Neural cell (in vitro differentiated cells): ENCODE measurements around the gene ANKRD36B. TPM values are rescaled to one million over a fixed set of nuclear protein-coding genes. Genes with fewer than 3 reads are reported as not detected.
"Not testable (repeated sequence)": the region's sequence is repeated elsewhere in the genome, so short reads cannot be mapped to it uniquely, and the experiment has no call there.

Experiments used
- H2AFZ ChIP-seq: fragments of 200-600, 300-800 bp; sonication (generic), shearing (Covaris generic); 2 replicates; pipeline ENCODE4 v1.6.0; 2014; ENCODE audit warnings: low read depth, mild to moderate bottlenecking, antibody characterized with exemption, low read length, moderate library complexity
- H3F3A ChIP-seq: fragments of 200-600 bp; shearing (Covaris generic); 2 replicates; pipeline ENCODE4 v1.6.1; 2016; ENCODE audit warnings: mild to moderate bottlenecking, moderate library complexity, mixed read lengths, antibody characterized with exemption, low read length; ENCODE audit not compliant: insufficient read depth, poor library complexity, severe bottlenecking
- H3K27ac ChIP-seq: fragments of 200-600, 300-800 bp; sonication (generic), shearing (Covaris generic); 2 replicates; pipeline ENCODE4 v1.5.1; 2014; ENCODE audit warnings: mild to moderate bottlenecking, low read length, moderate library complexity
- H3K27me3 ChIP-seq: fragments of 300-800, 200-600 bp; sonication (generic), shearing (Covaris generic); 2 replicates; pipeline ENCODE4 v1.6.0; 2014; ENCODE audit warnings: mild to moderate bottlenecking, low read depth, low read length, moderate library complexity; ENCODE audit not compliant: insufficient read depth
- H3K36me3 ChIP-seq: fragments of 300-800, 200-600 bp; sonication (generic), shearing (Covaris generic); 2 replicates; pipeline ENCODE4 v1.5.1; 2014; ENCODE audit warnings: mild to moderate bottlenecking, antibody characterized with exemption, low read length, moderate library complexity; ENCODE audit not compliant: insufficient read depth
- H3K4me2 ChIP-seq: fragments of 300-800, 200-600 bp; sonication (generic), shearing (Covaris generic); 2 replicates; pipeline ENCODE4 v1.6.0; 2014; ENCODE audit warnings: mild to moderate bottlenecking, low read length
- H3K4me3 ChIP-seq: fragments of 300-800, 200-600 bp; sonication (generic), shearing (Covaris generic); 2 replicates; pipeline ENCODE4 v1.5.1; 2014; ENCODE audit warnings: mild to moderate bottlenecking, low read length, moderate library complexity
- H3K79me2 ChIP-seq: fragments of 200-600 bp; shearing (Covaris generic); replicated peaks from 2 replicates; pipeline ENCODE4 v1.6.0; 2014; ENCODE audit warnings: mild to moderate bottlenecking, low read length, moderate library complexity; ENCODE audit not compliant: insufficient read depth
- H3K9ac ChIP-seq: fragments of 300-800, 200-600 bp; sonication (generic), shearing (Covaris generic); 2 replicates; pipeline ENCODE4 v1.6.1; 2016; ENCODE audit warnings: mild to moderate bottlenecking, low read length, mixed read lengths
- H3K9me2 ChIP-seq: fragments of 200-600 bp; shearing (Covaris generic); 2 replicates; pipeline ENCODE4 v1.6.1; 2016; ENCODE audit warnings: mild to moderate bottlenecking, low read length, mixed read lengths; ENCODE audit not compliant: insufficient read depth
- H3K9me3 ChIP-seq: fragments of 200-600, 300-800 bp; sonication (generic), shearing (Covaris generic); 2 replicates; pipeline ENCODE4 v1.6.1; 2016; ENCODE audit warnings: mild to moderate bottlenecking, mixed run types, low read length, moderate library complexity, mixed read lengths
- H4K20me1 ChIP-seq: fragments of 200-600 bp; shearing (Covaris generic); 2 replicates; pipeline ENCODE4 v1.6.1; 2016; ENCODE audit warnings: mild to moderate bottlenecking, mixed run types; ENCODE audit not compliant: insufficient read depth
- polyA plus RNA-seq: library from polyadenylated mRNA; depleted of rRNA; stranded (reverse); fragments of >200 nt; gene quantifications from 2 replicates; pipeline ENCODE4 v1.2.3, GENCODE V29; 2014

The ANKRD36B gene
- polyA plus RNA-seq, 1 donor from 2014 or later = 166 TPM

DNA sequence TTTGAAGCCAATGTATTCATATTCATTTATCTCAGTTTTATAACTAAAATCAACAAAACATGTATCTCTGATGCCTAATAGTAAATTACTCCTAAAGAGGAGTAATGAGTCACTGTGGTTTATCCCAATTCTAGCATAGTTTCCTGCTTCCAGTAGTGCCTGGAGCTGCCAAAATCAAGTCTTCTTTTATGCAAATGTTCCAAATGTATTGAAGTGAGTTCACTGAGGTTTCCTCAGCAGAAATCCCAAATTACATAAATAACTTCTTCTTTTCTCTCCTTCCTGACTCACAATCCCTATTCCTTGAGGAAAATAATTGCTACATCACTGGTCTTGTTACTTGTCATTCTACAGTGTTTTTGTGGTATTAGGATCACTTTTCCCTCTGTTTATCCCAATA, 44.8 kb downstream of the ANKRD36B start:
- not testable (repeated sequence) for H3F3A ChIP-seq, H3K4me2 ChIP-seq, H4K20me1 ChIP-seq, H3K27me3 ChIP-seq, H3K9me2 ChIP-seq, H2AFZ ChIP-seq, H3K9me3 ChIP-seq, H3K27ac ChIP-seq, H3K36me3 ChIP-seq, H3K4me3 ChIP-seq, H3K79me2 ChIP-seq, H3K9ac ChIP-seq

DNA sequence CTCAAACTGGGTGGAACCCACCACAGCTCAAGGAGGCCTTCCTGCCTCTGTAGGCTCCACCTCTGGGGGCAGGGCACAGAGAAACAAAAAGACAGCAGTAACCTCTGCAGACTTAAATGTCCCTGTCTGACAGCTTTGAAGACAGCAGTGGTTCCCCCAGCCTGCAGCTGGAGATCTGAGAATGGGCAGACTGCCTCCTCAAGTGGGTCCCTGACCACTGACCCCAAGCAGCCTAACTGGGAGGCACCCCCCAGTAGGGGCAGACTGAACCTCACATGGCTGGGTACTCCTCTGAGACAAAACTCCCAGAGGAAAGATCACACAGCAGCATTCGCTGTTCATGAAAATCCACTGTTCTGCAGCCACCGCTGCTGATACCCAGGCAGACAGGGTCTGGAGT, 63.8 kb downstream of the ANKRD36B start:
- not testable (repeated sequence) for H3K9me2 ChIP-seq, H3K4me3 ChIP-seq, H3F3A ChIP-seq, H3K36me3 ChIP-seq, H3K4me2 ChIP-seq, H2AFZ ChIP-seq, H3K27ac ChIP-seq, H3K79me2 ChIP-seq, H3K9me3 ChIP-seq, H3K9ac ChIP-seq, H3K27me3 ChIP-seq, H4K20me1 ChIP-seq

DNA sequence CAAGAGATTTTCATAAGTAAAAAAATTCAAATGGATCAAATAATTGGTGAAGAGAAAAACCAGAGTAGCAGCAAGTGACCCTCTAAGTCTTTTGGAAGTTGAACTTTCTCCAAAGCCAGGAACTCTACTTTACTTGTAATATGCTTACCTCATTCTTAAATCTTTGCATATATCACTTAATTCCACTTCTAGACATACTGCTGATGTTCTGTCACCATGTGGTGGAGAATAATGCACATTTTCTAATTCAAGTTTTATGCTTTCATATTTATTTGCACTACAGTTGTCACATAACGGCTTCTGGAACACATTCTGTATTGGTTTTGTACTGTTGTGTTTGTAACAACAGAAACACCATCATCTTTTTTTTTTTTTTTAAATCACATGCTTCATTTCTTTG, 65.9 kb downstream of the ANKRD36B start:
- H3K9ac ChIP-seq, H3K79me2 ChIP-seq, H3K27ac ChIP-seq, H3K36me3 ChIP-seq, H2AFZ ChIP-seq, H4K20me1 ChIP-seq, H3K4me2 ChIP-seq, H3K9me2 ChIP-seq, H3K9me3 ChIP-seq, H3F3A ChIP-seq, H3K27me3 ChIP-seq, H3K4me3 ChIP-seq: not testable (repeated sequence)

DNA sequence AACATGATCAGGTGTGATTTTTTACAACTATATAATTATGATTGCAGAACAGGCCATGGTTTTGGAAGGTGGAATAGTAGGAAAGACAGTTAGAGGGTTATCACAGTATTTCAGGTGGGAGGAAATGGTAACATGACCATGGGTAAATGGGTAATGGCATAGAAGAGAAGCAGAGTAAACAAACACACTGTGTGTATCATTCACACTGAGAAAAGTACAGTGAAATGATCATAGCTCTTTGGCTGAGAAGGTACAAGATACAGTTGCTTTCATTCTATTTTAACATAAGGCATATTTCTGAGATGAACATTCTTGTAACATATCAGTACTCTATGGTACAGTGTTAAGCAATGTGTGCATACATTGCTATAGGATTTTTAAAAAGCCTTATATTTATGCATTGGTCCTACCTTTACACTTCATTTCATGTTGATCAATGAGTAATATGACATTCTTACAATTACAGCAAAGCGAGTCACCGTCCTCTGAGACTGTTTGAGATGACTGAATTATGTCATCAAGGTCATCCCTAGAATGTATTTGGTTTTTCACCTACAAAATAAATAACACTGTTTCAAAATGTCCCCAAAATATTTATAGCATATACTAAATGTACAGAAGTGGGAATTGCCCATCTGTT, 66.6 kb downstream of the ANKRD36B start:
- not testable (repeated sequence) for H3K9me2 ChIP-seq, H3K27me3 ChIP-seq, H3K9me3 ChIP-seq, H4K20me1 ChIP-seq, H3K36me3 ChIP-seq, H2AFZ ChIP-seq, H3F3A ChIP-seq, H3K27ac ChIP-seq, H3K79me2 ChIP-seq, H3K4me2 ChIP-seq, H3K4me3 ChIP-seq, H3K9ac ChIP-seq

DNA sequence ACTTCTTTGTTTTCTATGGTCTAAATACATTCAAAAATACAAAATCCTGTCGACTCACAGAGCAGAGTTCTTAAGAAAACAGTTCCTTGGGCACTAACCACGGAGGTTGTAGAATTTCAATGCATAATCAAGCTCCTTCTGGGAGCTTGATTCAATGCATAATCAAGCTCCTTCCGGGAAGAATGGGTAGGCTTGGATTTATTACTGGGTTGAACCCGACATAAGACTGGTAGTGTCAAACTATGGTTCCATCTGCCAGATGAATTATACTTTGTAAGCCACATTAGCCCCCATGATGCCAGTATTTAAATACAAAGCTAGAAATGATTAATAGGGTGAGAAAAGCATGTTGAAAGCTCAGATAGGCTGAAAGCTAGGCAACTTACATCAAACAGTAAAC, 94.0 kb downstream of the ANKRD36B start:
- not testable (repeated sequence) for H3K4me3 ChIP-seq, H3F3A ChIP-seq, H3K9me3 ChIP-seq, H2AFZ ChIP-seq, H3K9me2 ChIP-seq, H3K27ac ChIP-seq, H3K79me2 ChIP-seq, H3K27me3 ChIP-seq, H3K4me2 ChIP-seq, H3K36me3 ChIP-seq, H3K9ac ChIP-seq, H4K20me1 ChIP-seq

DNA sequence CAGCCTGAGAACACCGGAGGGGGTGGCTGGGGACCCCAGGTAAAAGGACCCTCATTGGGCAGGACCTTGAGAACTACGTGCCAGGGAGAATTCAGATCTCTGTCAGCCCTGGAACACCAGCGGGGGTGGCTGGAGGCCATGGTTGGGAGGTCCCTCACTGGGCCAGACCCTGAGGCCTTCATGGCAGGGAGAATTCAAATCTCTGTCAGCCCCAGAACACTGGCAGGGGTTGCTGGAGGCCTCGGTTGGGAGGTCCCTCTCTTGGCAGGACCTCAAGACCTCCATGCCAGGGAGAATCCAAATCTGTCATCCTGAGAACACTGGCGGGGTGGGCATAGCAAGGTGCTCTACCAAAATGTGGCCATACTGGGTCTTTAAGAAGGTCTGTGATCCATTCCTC, 99.5 kb downstream of the ANKRD36B start:
- H4K20me1 ChIP-seq, H3K79me2 ChIP-seq, H3K36me3 ChIP-seq, H3K9me3 ChIP-seq, H3K9me2 ChIP-seq, H3K9ac ChIP-seq, H3F3A ChIP-seq, H2AFZ ChIP-seq, H3K4me3 ChIP-seq, H3K27me3 ChIP-seq, H3K4me2 ChIP-seq, H3K27ac ChIP-seq: not testable (repeated sequence)

Other genes starting within 250 kb of the ANKRD36B start
- 616 and 636 TPM in 2 replicates for gene COX5B, start 56.2 kb upstream of the ANKRD36B start, polyA plus RNA-seq
- gene ACTR1B, start 74.2 kb upstream of the ANKRD36B start, polyA plus RNA-seq = 138 and 168 TPM in 2 replicates
- gene C2orf92, start 79.8 kb upstream of the ANKRD36B start, polyA plus RNA-seq = 10.7 and 13.3 TPM in 2 replicates
- gene ZAP70, start 123.7 kb upstream of the ANKRD36B start, polyA plus RNA-seq = 0.59 TPM in 1 of 2 replicates, not detected in the other